ENCODE results near the gene SIRT2.

- TF ChIP-seq CTCF (IDR thresholded peaks at IDR 0.05), result no peak
- TF ChIP-seq POLR2A (IDR thresholded peaks at IDR 0.05), result no peak
Measured at GRCh38 chr19:38917516-38917915, 18.1 kb upstream of the SIRT2 start.

All from body of pancreas (tissue), 4 donors.